Measurements from ENCODE around the gene AGPAT1.
"Not testable (repeated sequence)": the region's sequence is repeated elsewhere in the genome, so short reads cannot be mapped to it uniquely, and the experiment has no call there.

The AGPAT1 gene

DNA sequence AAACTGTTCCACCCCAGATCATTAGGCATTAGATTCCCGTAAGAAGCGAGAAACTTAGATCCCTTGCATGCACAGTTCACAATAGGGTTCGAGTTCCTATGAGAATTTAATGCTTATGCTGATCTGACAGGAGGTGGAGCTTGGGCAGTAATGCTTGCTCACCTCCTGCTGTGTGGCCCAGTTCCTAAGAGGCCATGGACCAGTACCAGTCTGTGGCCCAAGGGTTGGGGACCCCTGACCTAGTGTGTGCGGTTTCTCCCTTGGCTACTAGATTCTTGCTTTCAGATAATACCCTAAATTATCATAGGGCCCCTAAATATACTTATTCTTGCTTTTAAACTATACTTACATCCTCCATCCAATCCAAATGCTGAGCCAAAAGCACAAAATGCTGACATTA lies 18.5 kb upstream of the AGPAT1 start:
- H3K4me3 ChIP-seq (ENCODE audit: low read depth, low read length) = no peak overlapping the region
- TF ChIP-seq, protein P1, sequence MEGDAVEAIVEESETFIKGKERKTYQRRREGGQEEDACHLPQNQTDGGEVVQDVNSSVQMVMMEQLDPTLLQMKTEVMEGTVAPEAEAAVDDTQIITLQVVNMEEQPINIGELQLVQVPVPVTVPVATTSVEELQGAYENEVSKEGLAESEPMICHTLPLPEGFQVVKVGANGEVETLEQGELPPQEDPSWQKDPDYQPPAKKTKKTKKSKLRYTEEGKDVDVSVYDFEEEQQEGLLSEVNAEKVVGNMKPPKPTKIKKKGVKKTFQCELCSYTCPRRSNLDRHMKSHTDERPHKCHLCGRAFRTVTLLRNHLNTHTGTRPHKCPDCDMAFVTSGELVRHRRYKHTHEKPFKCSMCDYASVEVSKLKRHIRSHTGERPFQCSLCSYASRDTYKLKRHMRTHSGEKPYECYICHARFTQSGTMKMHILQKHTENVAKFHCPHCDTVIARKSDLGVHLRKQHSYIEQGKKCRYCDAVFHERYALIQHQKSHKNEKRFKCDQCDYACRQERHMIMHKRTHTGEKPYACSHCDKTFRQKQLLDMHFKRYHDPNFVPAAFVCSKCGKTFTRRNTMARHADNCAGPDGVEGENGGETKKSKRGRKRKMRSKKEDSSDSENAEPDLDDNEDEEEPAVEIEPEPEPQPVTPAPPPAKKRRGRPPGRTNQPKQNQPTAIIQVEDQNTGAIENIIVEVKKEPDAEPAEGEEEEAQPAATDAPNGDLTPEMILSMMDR (IDR thresholded peaks at IDR 0.05; ENCODE audit: control insufficient read depth, extremely low read depth, insufficient read depth) = no peak
- DNase-seq (ENCODE audit: low read depth) = no peak

DNA sequence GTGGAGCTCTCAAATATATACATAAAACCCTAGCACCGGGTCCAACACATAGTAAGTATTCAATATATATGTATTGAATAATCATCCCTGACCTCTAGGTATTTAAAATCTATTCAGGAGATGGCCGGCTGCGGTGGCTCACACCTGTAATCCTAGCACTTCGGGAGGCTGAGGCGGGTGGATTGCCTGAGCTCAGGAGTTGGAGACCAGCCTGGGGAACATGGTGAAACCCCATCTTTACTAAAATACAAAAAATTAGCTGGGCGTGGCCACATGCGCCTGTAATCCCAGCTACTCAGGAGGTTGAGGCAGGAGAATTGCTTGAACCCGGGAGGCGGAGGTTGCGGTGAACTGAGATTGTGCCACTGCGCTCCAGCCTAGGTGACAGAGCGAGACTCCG lies 17.2 kb upstream of the AGPAT1 start:
- not testable (repeated sequence) for H3K4me3 ChIP-seq (ENCODE audit: low read depth, low read length); DNase-seq (ENCODE audit: low read depth)

DNA sequence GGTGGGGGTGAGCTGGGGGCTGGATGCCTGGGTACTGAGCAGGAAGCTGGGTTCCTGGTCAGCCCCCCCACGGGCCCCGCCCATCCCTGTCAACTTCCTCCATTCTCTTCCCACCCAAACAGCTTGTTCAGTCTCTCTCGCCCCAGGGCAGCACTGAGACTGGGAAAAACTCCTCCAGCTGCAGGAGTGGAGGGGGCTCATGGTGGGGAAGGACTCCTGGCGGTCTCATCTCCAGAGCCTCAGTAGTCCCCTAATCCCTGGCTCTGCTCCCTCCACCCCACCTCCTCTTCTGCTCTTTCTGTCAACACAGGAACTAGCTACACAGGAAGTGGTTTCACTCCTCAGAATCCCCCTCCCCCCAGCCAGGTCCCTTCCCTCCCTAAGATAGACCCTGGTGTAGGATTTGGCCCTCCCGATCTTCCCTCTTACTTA lies 16.7 kb upstream of the AGPAT1 start, which contains the start of gene GPSM3:
TSS of gene GPSM3 (minus strand) at position 36 of the 432 bp plus-strand sequence. CDS start 130 bp downstream, outside the sequence.
- TF ChIP-seq, protein P1 (IDR thresholded peaks at IDR 0.05; ENCODE audit: control insufficient read depth, extremely low read depth, insufficient read depth) = no peak
- DNase-seq (ENCODE audit: low read depth) = no peak
- no peak within 1 kb of the TSS for H3K4me3 ChIP-seq (ENCODE audit: low read depth, low read length)

DNA sequence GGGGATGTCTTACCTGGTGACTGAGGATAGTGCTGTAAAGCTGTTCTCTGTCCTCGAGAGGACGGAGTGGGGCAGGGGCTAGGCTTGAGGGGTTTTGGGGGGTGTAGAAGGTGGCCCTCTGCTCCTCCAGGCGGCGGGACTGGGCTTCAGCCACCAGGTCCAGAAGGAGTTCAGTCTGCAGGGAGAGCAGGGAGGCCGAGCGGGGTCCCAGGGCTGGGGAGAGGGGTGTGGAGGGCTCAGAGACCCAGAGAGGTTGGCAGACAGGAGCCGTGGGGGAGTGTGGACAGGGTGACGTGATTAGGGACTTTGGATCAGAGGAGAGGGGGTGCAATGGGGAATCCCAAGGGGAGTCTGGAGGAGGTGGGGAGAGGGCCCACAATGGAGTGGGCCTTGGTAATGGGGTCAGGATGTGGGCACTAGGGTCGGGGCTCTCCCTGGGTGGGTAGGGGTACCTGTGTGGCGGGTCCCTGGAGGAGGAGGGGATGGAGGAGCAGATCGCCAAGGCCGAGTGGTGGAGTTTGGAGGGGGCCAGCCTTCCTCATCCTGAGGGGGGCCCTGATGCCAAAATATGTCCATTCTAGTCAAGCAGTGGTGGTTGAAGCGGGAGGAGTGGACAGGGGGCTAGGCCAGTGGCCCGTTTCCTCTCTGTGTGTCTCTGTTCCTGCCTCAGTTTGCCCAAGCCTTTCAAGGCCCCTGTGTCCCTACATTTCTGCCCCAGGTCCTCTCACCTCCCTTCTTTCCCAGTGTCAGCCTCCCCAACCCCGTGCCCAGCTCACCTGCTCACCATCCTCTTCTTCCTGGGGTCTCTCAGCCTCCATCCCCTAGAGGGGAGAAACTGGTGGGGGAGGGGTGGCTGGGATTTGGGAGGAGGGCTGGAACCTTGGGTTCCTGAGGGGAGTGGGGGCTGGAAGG lies 16.1 kb upstream of the AGPAT1 start:
- TF ChIP-seq, protein P1 (IDR thresholded peaks at IDR 0.05; ENCODE audit: control insufficient read depth, extremely low read depth, insufficient read depth) = no peak

DNA sequence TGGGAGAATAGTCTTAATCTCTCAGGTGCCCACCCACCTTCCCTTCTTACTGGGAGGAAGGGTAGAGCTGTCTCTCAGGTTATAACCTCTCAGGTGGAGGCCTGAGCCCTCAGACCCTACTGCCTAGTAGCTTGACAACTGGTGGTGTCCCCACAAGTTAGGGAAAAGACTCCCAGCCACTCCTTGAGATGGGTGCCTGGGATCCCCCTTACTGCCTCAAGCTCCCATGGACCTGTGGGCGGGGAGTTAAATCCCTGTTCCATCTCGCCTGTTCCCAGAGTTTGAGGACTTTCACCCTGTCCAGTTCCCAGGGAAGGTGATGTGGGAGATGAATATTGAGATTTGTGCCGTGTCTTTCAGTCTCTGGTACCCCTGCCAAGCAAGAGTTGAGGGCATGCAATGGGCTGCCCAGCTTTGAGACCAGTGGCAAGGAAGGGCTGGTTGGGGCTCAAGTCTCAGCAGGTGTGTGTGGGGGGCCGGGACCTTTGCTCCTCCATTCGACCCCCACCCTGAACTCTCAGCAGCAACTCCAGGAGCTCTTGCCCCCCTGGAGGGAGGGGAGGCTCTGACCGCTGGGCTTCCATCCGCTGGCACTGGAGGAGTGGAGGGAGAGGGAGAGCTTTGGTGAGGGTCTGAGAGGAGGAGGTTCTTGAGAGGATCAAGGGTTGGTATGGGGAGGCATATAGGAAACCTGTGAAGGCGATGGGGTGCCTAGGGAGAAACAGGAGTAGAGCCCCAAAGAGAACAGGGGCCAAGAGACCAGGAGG lies 15.2 kb upstream of the AGPAT1 start:
- no peak for DNase-seq (ENCODE audit: low read depth)
- peak overlapping the region; percentile 76 for H3K4me3 ChIP-seq (ENCODE audit: low read depth, low read length)
- TF ChIP-seq, protein P1 (IDR thresholded peaks at IDR 0.05; ENCODE audit: control insufficient read depth, extremely low read depth, insufficient read depth) = no peak

More for the DNA sequence above, 16.1 kb upstream of the AGPAT1 start:
- DNase-seq (ENCODE audit: low read depth) = no peak
- no peak overlapping the region for H3K4me3 ChIP-seq (ENCODE audit: low read depth, low read length)

DNA sequence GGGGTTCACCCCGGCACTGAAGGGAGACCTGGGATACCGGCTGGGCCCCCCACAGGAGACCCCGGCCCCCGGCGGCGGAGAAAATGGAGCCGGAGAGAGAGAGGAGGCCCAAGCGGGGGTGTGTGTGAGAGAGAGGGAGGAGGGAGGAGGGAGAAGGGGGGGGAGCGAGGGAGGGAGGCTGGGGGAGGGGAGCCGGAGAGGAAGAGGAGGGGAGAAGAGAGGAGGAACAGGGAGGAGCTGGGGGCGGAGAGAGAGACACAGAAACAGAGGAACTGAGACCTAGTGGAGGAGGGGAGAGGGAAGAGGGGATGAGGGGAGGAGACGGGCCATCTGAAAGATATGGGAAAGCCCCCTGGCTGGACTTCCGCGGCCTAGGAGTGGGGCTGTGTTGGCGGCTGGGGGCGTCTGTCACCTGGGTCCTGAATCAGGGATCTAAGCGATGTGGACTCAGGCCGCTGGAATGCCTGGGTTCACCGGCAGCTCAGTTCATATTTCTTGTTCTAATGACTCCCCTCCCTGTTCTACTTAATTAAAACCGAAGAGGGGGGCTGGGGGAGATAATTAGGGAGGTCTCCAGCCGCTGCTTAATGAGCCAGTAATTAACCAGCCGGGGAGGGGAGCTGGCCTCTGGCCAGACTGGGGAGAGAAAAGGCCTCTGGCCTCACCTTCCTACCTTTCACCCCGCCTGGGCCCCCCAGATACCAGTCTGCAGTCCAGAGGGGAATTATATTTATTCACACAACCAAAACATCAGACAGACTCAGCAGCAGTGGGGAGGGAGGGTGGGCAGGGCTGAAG lies 14.4 kb upstream of the AGPAT1 start, which contains the start of gene PBX2:
TSS of gene PBX2 (minus strand) at position 149 of the 798 bp plus-strand sequence. CDS start 287 bp downstream, outside the sequence.
- H3K4me3 ChIP-seq (ENCODE audit: low read depth, low read length) = peak within 1 kb of the TSS; percentile 76
- TF ChIP-seq, protein P1 (IDR thresholded peaks at IDR 0.05; ENCODE audit: control insufficient read depth, extremely low read depth, insufficient read depth) = no peak
- peak; percentile 62 for DNase-seq (ENCODE audit: low read depth)
